HCT116 (cell line): ENCODE measurements around the gene VPS35. TPM values are rescaled to one million over a fixed set of nuclear protein-coding genes. Genes with fewer than 3 reads are reported as not detected.

Experiments used
- ATAC-seq: fragments of 200-7000 bp; cut with Tn5 transposase; 2 replicates; pipeline ENCODE4 v1.9.1; 2020; ENCODE audit warnings: mild to moderate bottlenecking, moderate library complexity
- BruUV-seq: library from RNA; stranded (reverse); fragments of 400-500 nt; replicated peaks from 2 replicates; lab custom pipeline; 2021; lab: Mats Ljungman, UMichigan
- CTCF ChIA-PET: fragments of 300-600 bp; sonication (Branson Sonifier 250); formaldehyde crosslinking; loops from one replicate; lab custom pipeline; 2021; ENCODE audit warnings: antibody characterized with exemption; lab: Charles Lee
- POLR2A ChIA-PET: fragments of 300-600, 350-600 bp; sonication (Branson Sonifier 250); formaldehyde crosslinking; loops from one replicate; lab custom pipeline; 2021; ENCODE audit warnings: antibody characterized with exemption; lab: Charles Lee
- RAD21 ChIA-PET, 2 experiments: fragments of 300-600 bp; sonication (Branson Sonifier 250); formaldehyde crosslinking; loops; one replicate each; lab custom pipeline; 2023; ENCODE audit warnings: low total read pairs in 2 of 2; ENCODE audit not compliant: uncharacterized antibody in 2 of 2, unreplicated experiment in 2 of 2, low non-redundant PET in 1 of 2; lab: Charles Lee
- DNase-seq: peaks from one replicate; pipeline ENCODE4 v3.0.0-alpha.2; 2010; ENCODE audit warnings: low read depth, low spot score
- H2AFZ ChIP-seq: fragments of 200-600 bp; shearing (Covaris generic), sonication (generic); 2 replicates; pipeline ENCODE4 v1.6.1; 2017; ENCODE audit warnings: low read depth, mixed run types, mixed read lengths, antibody characterized with exemption, low read length; ENCODE audit not compliant: poor library complexity, severe bottlenecking
- H3K27ac ChIP-seq: 2 replicates; pipeline ENCODE4 v1.5.1; 2012; ENCODE audit warnings: low read depth, low read length
- H3K27me3 ChIP-seq: fragments of 200-600 bp; sonication (generic); 2 replicates; pipeline ENCODE4 v1.6.1; 2016; ENCODE audit warnings: mixed run types, low read length, mixed read lengths; ENCODE audit not compliant: insufficient read depth
- H3K36me3 ChIP-seq, 2 experiments: fragments of 200-500 bp in 1 of 2; fragments of 200-600 bp in 1 of 2; sonication (Bioruptor generic) in 1 of 2; sonication (generic) in 1 of 2; 2 replicates each; pipeline versions ENCODE4 v1.5.1 to v1.6.1; 2014 to 2016; ENCODE audit warnings: low read length in 2 of 2, inconsistent platforms in 1 of 2, mixed read lengths in 1 of 2, mixed run types in 1 of 2; ENCODE audit not compliant: insufficient read depth in 2 of 2, control insufficient read depth in 1 of 2
- H3K4me1 ChIP-seq, 2 experiments: fragments of 200-600 bp in 1 of 2; sonication (generic) in 1 of 2; 2 replicates each; pipeline versions ENCODE4 v1.5.1 to v1.6.1; 2012 to 2017; ENCODE audit warnings: low read length in 2 of 2, inconsistent platforms in 1 of 2, mild to moderate bottlenecking in 1 of 2, mixed read lengths in 1 of 2, mixed run types in 1 of 2, moderate library complexity in 1 of 2; ENCODE audit not compliant: insufficient read depth in 2 of 2, control insufficient read depth in 1 of 2
- H3K4me2 ChIP-seq: fragments of 200-600 bp; sonication (generic); 2 replicates; pipeline ENCODE4 v1.6.1; 2017; ENCODE audit warnings: mixed run types, low read length, mixed read lengths
- H3K4me3 ChIP-seq, 2 experiments: fragments of 200-600 bp in 1 of 2; sonication (generic) in 1 of 2; replicated peaks in 1 of 2; 2 replicates each; pipeline ENCODE4 v1.5.1; 2011 to 2016; ENCODE audit warnings: low read length in 2 of 2, control low read depth in 1 of 2, low read depth in 1 of 2, mild to moderate bottlenecking in 1 of 2, mixed read lengths in 1 of 2, mixed run types in 1 of 2
- H3K79me2 ChIP-seq: fragments of 200-600 bp; sonication (generic); 2 replicates; pipeline ENCODE4 v1.6.1; 2017; ENCODE audit warnings: mild to moderate bottlenecking, mixed run types, low read length, moderate library complexity, mixed read lengths; ENCODE audit not compliant: insufficient read depth
- H3K9ac ChIP-seq: fragments of 200-600 bp; sonication (generic); 2 replicates; pipeline ENCODE4 v1.6.1; 2016; ENCODE audit warnings: low read length, mixed read lengths
- H3K9me2 ChIP-seq: fragments of 200-600 bp; sonication (generic), shearing (Covaris generic); 2 replicates; pipeline ENCODE4 v1.6.1; 2017; ENCODE audit warnings: mixed run types, mild to moderate bottlenecking, moderate library complexity; ENCODE audit not compliant: insufficient read depth
- H3K9me3 ChIP-seq, 2 experiments: fragments of 200-500 bp in 1 of 2; fragments of 200-600 bp in 1 of 2; sonication (Bioruptor generic) in 1 of 2; sonication (generic) in 1 of 2; 2 replicates each; pipeline ENCODE4 v1.6.1; 2014 to 2017; ENCODE audit warnings: low read length in 2 of 2, mixed read lengths in 2 of 2, inconsistent platforms in 1 of 2, low read depth in 1 of 2, mild to moderate bottlenecking in 1 of 2, mixed run types in 1 of 2, moderate library complexity in 1 of 2; ENCODE audit not compliant: control insufficient read depth in 1 of 2, insufficient read depth in 1 of 2
- H4K20me1 ChIP-seq: fragments of 200-600 bp; sonication (generic), shearing (Covaris generic); 2 replicates; pipeline ENCODE4 v1.6.1; 2017; ENCODE audit warnings: mixed run types, mild to moderate bottlenecking, moderate library complexity; ENCODE audit not compliant: insufficient read depth
- ATF3 ChIP-seq: IDR thresholded peaks from 2 replicates; pipeline ENCODE4 v1.6.1; 2012
- EZH2 ChIP-seq: fragments of 200-600 bp; sonication (generic); IDR thresholded peaks from 2 replicates; pipeline ENCODE4 v1.6.1; 2017; ENCODE audit warnings: antibody characterized with exemption, mixed run types
- REST ChIP-seq: IDR thresholded peaks from 2 replicates; pipeline ENCODE4 v1.6.1; 2012; ENCODE audit warnings: low read depth
- SIN3A ChIP-seq: IDR thresholded peaks from 2 replicates; pipeline ENCODE4 v1.6.1; 2012; ENCODE audit warnings: low read depth
- SP1 ChIP-seq: IDR thresholded peaks from 2 replicates; pipeline ENCODE4 v1.6.1; 2012; ENCODE audit warnings: low read depth
- SRF ChIP-seq: IDR thresholded peaks from 2 replicates; pipeline ENCODE4 v1.6.1; 2012; ENCODE audit warnings: low read depth
- intact Hi-C: fragments of 100-400 bp; cut with micrococcal nuclease; formaldehyde crosslinking; loops from 2 replicates; pipeline ENCODE4 v1.10.0; 2022
- total RNA-seq: library from RNA; stranded (reverse); gene quantifications from one replicate; pipeline ENCODE4 v1.2.1, GENCODE V29; 2021; ENCODE audit not compliant: unreplicated experiment
- TF ChIP-seq, protein P1 (sequence below): IDR thresholded peaks from 2 replicates; pipeline ENCODE4 v1.6.1; 2012

VPS35 gene
- total RNA-seq, 1 experiment from 2014 or later: 115 TPM

- Histone ChIP-seq H3K27me3 (no peaks in the 10 kb centered on the region), H3K27ac (no peak overlapping the region), H3K9me2 (no peaks in the 10 kb centered on the region), H3K36me3 (peaks cover 27 to 32% of the 10 kb centered on the region in 2 experiments), H3K79me2 (peaks cover 8% of the 10 kb centered on the region; the same call in 1 of the 2 replicates), H3K4me1 (no peaks in the 10 kb centered on the region), H3K4me2 (no peak overlapping the region), H3K4me3 (no peak overlapping the region), H3K9ac (no peak overlapping the region)
- CTCF ChIA-PET: interaction anchor here (1.4 to 2.7 kb wide), 2 partner anchors 10 to 53 kb away, joined by 3 to 11 read pairs; no protein-coding TSS in a partner anchor
- intact Hi-C loops: no loop called here
- RAD21 ChIA-PET: interaction anchor here in 1 of 2 experiments (0.7 kb wide), 1 partner anchor 101 kb away, joined by 3 read pairs; no protein-coding TSS in a partner anchor
- no peak for TF ChIP-seq ATF3
- TF ChIP-seq EZH2: no peak
- no peak for TF ChIP-seq REST
- no peak for TF ChIP-seq SP1
- TF ChIP-seq SRF: no peak
- no peak for TF ChIP-seq SIN3A
- TF ChIP-seq, protein P1, sequence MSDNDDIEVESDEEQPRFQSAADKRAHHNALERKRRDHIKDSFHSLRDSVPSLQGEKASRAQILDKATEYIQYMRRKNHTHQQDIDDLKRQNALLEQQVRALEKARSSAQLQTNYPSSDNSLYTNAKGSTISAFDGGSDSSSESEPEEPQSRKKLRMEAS: no peak
- TF ChIP-seq, all 23 proteins: peak for 0
- H2AFZ ChIP-seq: no peak overlapping the region
- no TSS peak for BruUV-seq
- ATAC-seq (no peak), DNase-seq (no peak)
- H3K9me3 ChIP-seq: no peaks in the 10 kb centered on the region
- no peaks in the 10 kb centered on the region for H4K20me1 ChIP-seq
- POLR2A ChIA-PET: no interaction called here
Measured at GRCh38 chr16:46606231-46606630, 82.7 kb downstream of the VPS35 start.

Other genes starting within 250 kb of the VPS35 start
- gene SHCBP1, start 67.8 kb downstream of the VPS35 start, total RNA-seq: 33.3 TPM
- gene ORC6, start 481 bp upstream of the VPS35 start, total RNA-seq: 44.7 TPM
- 0.22 TPM for gene MYLK3, start 59.2 kb upstream of the VPS35 start, total RNA-seq
- gene C16orf87, start 142.0 kb upstream of the VPS35 start, total RNA-seq: 10.2 TPM
- 50.6 TPM for gene GPT2, start 195.2 kb upstream of the VPS35 start, total RNA-seq